Measurements from ENCODE around the gene CTPS1. TPM values are rescaled to one million over a fixed set of nuclear protein-coding genes. Genes with fewer than 3 reads are reported as not detected.
A peak's percentile ranks its signal among the peaks of the same experiment; 100 is the strongest.

The CTPS1 gene
- total RNA-seq, 1 donor from 2014 or later, result 33.0 TPM

DNA sequence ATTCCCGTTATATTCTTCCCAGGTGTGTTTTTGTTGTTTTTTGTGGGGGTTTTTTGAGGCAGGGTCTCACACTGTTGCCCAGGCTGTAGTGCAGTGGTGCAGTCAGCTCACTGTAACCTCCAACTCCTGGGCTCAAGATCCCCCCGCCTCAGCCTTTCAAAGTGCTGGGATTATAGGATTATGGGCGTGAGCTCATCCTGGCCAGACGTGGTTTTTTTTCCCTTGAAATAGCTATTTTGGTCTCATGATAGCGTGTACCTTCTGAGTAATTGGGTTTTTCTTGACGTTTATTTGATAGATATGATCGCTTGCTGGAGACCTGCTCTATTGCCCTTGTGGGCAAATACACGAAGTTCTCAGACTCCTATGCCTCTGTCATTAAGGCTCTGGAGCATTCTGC lies 17.6 kb downstream of the CTPS1 start:
- Histone ChIP-seq H3K36me3 (peaks cover 79 to 99% of the 10 kb centered on the region in 2 donors), H3K4me3 (no peak overlapping the region), H3K27me3 (no peaks in the 10 kb centered on the region), H3K9me3 (no peaks in the 10 kb centered on the region), H3K4me1 (no peaks in the 10 kb centered on the region), H3K27ac (no peak overlapping the region)
- TF ChIP-seq, protein P1, sequence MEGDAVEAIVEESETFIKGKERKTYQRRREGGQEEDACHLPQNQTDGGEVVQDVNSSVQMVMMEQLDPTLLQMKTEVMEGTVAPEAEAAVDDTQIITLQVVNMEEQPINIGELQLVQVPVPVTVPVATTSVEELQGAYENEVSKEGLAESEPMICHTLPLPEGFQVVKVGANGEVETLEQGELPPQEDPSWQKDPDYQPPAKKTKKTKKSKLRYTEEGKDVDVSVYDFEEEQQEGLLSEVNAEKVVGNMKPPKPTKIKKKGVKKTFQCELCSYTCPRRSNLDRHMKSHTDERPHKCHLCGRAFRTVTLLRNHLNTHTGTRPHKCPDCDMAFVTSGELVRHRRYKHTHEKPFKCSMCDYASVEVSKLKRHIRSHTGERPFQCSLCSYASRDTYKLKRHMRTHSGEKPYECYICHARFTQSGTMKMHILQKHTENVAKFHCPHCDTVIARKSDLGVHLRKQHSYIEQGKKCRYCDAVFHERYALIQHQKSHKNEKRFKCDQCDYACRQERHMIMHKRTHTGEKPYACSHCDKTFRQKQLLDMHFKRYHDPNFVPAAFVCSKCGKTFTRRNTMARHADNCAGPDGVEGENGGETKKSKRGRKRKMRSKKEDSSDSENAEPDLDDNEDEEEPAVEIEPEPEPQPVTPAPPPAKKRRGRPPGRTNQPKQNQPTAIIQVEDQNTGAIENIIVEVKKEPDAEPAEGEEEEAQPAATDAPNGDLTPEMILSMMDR (IDR thresholded peaks at IDR 0.05), result no peak
- no peak for DNase-seq (ENCODE audit: low spot score in 2 of 2)
- intact Hi-C loops (cut with DNase I), result no loop called here

DNA sequence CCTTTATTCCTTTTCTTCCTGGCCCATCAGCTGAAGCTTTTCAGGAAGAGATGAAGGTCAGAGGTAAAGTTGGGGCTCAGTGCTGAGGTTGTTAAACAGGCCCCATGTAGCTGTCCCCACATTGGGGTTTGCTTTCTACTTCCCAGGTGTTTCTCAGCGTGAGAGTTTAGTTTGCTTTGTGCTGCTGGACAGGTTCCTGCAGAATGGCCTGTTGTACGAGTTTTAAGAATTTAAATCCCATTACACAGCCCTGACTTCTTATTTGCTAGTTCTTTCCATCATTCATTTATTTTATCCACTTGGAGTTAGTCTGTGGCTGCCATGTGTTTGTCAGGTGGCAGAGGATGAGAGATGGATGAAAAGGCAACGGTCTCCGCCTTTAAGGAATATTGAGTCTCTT lies 19.2 kb downstream of the CTPS1 start:
- no peak for DNase-seq (ENCODE audit: low spot score in 2 of 2)
- intact Hi-C loops (cut with DNase I), result no loop called here
- Histone ChIP-seq H3K27ac (no peak overlapping the region), H3K36me3 (peaks cover 87 to 99% of the 10 kb centered on the region in 2 donors), H3K4me3 (no peak overlapping the region), H3K27me3 (no peaks in the 10 kb centered on the region), H3K4me1 (peaks cover 6 to 8% of the 10 kb centered on the region in 2 donors), H3K9me3 (no peaks in the 10 kb centered on the region)
- TF ChIP-seq, protein P1 (IDR thresholded peaks at IDR 0.05), result no peak

DNA sequence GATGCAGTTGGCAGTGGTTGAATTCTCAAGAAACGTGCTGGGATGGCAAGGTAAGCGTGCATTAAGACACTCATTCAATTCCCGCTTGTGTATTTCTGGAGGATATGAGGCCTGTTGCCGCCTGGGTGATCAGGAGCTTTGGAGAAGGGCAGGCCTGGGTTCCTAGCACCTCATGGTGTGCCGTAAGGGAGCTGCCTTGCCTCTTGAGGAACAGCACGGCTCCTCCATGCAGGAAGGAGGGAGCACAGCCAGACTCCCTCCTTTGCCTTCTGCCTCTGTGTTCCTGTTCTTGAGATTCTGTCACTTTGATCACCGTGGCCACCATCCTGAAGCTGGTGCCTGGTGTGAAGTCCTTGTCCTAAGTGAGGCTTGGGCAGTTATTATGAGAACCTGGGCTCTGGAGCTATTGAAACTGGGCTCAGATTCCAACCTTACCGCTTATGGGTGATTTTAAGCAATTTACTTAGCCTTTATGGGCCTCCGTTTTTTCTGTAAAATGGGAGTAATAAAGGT lies 23.7 kb downstream of the CTPS1 start:
- TF ChIP-seq, protein P1 (IDR thresholded peaks at IDR 0.05), result no peak
- H3K4me3 ChIP-seq, result no peak overlapping the region
- no peaks in the 10 kb centered on the region for H3K9me3 ChIP-seq
- H3K27me3 ChIP-seq, result no peaks in the 10 kb centered on the region
- peaks cover 88 to 100% of the 10 kb centered on the region in 2 donors for H3K36me3 ChIP-seq
- intact Hi-C loops (cut with DNase I), result loop anchor here (2.0 kb wide), 1 partner anchor 16 kb away; no protein-coding TSS in a partner anchor
- peak overlapping the region; percentile 16 to 57 for H3K27ac ChIP-seq
- DNase-seq (ENCODE audit: low spot score in 2 of 2), result peak in 1 of 2 donors; percentile 54
- peaks cover 6 to 8% of the 10 kb centered on the region in 2 donors for H3K4me1 ChIP-seq

DNA sequence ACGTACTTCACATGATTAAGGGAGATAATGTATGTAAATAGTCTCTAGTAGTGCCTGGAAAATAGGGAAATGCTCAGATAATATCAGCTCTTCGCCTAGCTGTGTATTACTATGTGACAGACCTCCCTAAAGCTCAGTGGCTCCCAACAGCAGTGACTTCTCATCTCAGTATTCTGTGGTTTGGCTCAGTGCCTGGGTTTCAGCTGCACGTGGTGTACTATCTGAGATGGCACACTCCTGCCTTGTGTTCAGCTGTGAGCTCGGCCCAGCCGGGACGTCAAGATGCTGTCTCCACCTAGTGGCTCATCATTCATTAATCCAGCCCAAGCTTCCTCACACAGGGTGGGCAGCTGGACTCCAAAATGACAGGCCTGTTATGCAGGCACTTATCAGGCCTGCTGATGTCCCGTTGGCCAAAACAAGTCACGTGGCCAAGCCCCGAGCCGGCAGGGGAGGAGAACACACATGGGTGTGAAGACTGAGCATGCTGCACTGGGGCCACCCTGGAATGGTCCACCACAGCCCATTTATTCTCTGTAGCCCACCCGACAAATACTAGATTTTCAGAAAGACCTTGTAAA lies 24.2 kb downstream of the CTPS1 start:
- intact Hi-C loops (cut with DNase I), result loop anchor here (2.0 kb wide), 1 partner anchor 17 kb away; no protein-coding TSS in a partner anchor
- DNase-seq (ENCODE audit: low spot score in 2 of 2), result peak; percentile 94 to 96
- Histone ChIP-seq H3K27ac (peak overlapping the region; percentile 16 to 57), H3K4me3 (no peak overlapping the region), H3K36me3 (peaks cover 88 to 100% of the 10 kb centered on the region in 2 donors), H3K27me3 (no peaks in the 10 kb centered on the region), H3K4me1 (peaks cover 6 to 8% of the 10 kb centered on the region in 2 donors), H3K9me3 (no peaks in the 10 kb centered on the region)
- TF ChIP-seq, protein P1 (IDR thresholded peaks at IDR 0.05), result peak; percentile 32 to 50 (median 39)

DNA sequence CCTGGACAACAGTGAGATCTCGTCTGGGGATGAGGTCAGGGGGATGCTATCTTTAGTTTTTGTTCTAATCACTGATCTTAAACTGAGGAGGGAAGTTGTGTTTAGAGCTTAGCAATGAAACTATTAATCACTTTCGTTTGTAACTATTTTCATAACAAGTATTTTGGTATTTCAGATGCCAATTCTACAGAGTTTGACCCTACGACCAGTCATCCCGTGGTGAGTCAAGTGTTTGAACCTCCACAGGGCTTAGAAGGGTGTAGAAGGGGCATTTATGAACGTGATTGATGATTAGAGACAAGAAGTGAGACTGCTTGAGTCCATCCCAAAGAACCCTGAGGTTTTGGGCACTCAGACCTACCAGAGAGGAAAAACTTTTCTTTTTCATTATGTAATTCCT lies 26.4 kb downstream of the CTPS1 start:
- TF ChIP-seq, protein P1 (IDR thresholded peaks at IDR 0.05), result no peak
- DNase-seq (ENCODE audit: low spot score in 2 of 2), result no peak
- H3K4me1 ChIP-seq, result peaks cover 6 to 8% of the 10 kb centered on the region in 2 donors
- intact Hi-C loops (cut with DNase I), result no loop called here
- no peaks in the 10 kb centered on the region for H3K27me3 ChIP-seq
- H3K9me3 ChIP-seq, result no peaks in the 10 kb centered on the region
- H3K27ac ChIP-seq, result no peak overlapping the region
- H3K4me3 ChIP-seq, result no peak overlapping the region
- H3K36me3 ChIP-seq, result peaks cover 81 to 100% of the 10 kb centered on the region in 2 donors

Data from ascending aorta (tissue), 2 donors.